ENCODE data around the gene MAN1A2. TPM values are rescaled to one million over a fixed set of nuclear protein-coding genes. Genes with fewer than 3 reads are reported as not detected.

Gene MAN1A2
- total RNA-seq, 6 experiments from 2014 or later, result 38.0 to 45.1 (median 40.7) TPM

DNA sequence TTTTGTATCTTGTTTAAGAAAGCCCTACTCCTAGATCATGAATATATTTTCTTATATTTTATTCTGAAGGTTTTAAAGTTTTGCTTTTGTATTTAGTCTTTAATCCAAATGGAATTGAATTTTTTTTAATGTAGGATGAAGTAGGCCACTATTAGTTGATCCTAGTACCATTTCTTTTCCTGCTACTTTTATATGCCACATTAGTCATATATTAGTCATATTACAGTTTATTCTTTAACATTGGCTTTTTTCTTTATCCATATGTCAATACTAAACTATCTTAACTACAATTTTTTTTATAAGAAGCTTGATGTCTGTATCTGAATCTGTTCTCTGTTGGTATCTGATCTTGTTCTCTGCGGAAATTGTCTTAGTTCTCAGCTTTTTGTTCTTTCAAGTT, 48.8 kb downstream of the MAN1A2 start:
- Mint-ChIP-seq H3K4me1 (ENCODE audit: low read depth) (peaks cover 20% of the 10 kb centered on the region), H3K36me3 (ENCODE audit: low read depth) (peaks cover 18% of the 10 kb centered on the region; the same call in 1 of the 2 replicates), H3K4me3 (no peak overlapping the region), H3K27me3 (ENCODE audit: insufficient read depth) (no peaks in the 10 kb centered on the region), H3K9me3 (no peaks in the 10 kb centered on the region), H3K27ac (0 out of 2 replicates have a peak overlapping the region, but pooled peaks have one; percentile 1)
- TF ChIP-seq, protein P1, sequence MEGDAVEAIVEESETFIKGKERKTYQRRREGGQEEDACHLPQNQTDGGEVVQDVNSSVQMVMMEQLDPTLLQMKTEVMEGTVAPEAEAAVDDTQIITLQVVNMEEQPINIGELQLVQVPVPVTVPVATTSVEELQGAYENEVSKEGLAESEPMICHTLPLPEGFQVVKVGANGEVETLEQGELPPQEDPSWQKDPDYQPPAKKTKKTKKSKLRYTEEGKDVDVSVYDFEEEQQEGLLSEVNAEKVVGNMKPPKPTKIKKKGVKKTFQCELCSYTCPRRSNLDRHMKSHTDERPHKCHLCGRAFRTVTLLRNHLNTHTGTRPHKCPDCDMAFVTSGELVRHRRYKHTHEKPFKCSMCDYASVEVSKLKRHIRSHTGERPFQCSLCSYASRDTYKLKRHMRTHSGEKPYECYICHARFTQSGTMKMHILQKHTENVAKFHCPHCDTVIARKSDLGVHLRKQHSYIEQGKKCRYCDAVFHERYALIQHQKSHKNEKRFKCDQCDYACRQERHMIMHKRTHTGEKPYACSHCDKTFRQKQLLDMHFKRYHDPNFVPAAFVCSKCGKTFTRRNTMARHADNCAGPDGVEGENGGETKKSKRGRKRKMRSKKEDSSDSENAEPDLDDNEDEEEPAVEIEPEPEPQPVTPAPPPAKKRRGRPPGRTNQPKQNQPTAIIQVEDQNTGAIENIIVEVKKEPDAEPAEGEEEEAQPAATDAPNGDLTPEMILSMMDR (IDR thresholded peaks at IDR 0.05), result no peak
- no peak for DNase-seq

GRCh38 chr1:117416546-117417125, 49.4 kb downstream of the MAN1A2 start:
- H3K4me3 Mint-ChIP-seq, result no peak overlapping the region
- DNase-seq, result no peak
- peaks cover 20% of the 10 kb centered on the region for H3K4me1 Mint-ChIP-seq (ENCODE audit: low read depth)
- TF ChIP-seq, protein P1 (IDR thresholded peaks at IDR 0.05), result no peak
- peaks cover 18% of the 10 kb centered on the region; the same call in 1 of the 2 replicates for H3K36me3 Mint-ChIP-seq (ENCODE audit: low read depth)
- no peaks in the 10 kb centered on the region for H3K27me3 Mint-ChIP-seq (ENCODE audit: insufficient read depth)
- 0 out of 2 replicates have a peak overlapping the region, but pooled peaks have one; percentile 1 for H3K27ac Mint-ChIP-seq
- H3K9me3 Mint-ChIP-seq, result no peaks in the 10 kb centered on the region

GRCh38 chr1:117425050-117425734, 57.9 kb downstream of the MAN1A2 start:
- Mint-ChIP-seq H3K27ac (no peak overlapping the region), H3K27me3 (ENCODE audit: insufficient read depth) (no peaks in the 10 kb centered on the region; the same call in none of the 2 replicates), H3K36me3 (ENCODE audit: low read depth) (peaks cover 40% of the 10 kb centered on the region), H3K4me1 (ENCODE audit: low read depth) (no peaks in the 10 kb centered on the region), H3K9me3 (peaks cover 30% of the 10 kb centered on the region), H3K4me3 (no peak overlapping the region)
- TF ChIP-seq, protein P1 (IDR thresholded peaks at IDR 0.05), result no peak
- no peak for DNase-seq

GRCh38 chr1:117427297-117427696, 60.0 kb downstream of the MAN1A2 start:
- no peaks in the 10 kb centered on the region for H3K4me1 Mint-ChIP-seq (ENCODE audit: low read depth)
- H3K27ac Mint-ChIP-seq, result no peak overlapping the region
- TF ChIP-seq, protein P1 (IDR thresholded peaks at IDR 0.05), result no peak
- H3K4me3 Mint-ChIP-seq, result no peak overlapping the region
- H3K36me3 Mint-ChIP-seq (ENCODE audit: low read depth), result peaks cover 37% of the 10 kb centered on the region
- peaks cover 30% of the 10 kb centered on the region for H3K9me3 Mint-ChIP-seq
- DNase-seq, result no peak
- no peaks in the 10 kb centered on the region; the same call in none of the 2 replicates for H3K27me3 Mint-ChIP-seq (ENCODE audit: insufficient read depth)

- H3K4me1 Mint-ChIP-seq (ENCODE audit: low read depth), result no peaks in the 10 kb centered on the region
- TF ChIP-seq, protein P1 (IDR thresholded peaks at IDR 0.05), result no peak
- no peaks in the 10 kb centered on the region for H3K9me3 Mint-ChIP-seq
- H3K4me3 Mint-ChIP-seq, result no peak overlapping the region
- no peak overlapping the region for H3K27ac Mint-ChIP-seq
- no peak for DNase-seq
- no peaks in the 10 kb centered on the region for H3K27me3 Mint-ChIP-seq (ENCODE audit: insufficient read depth)
- H3K36me3 Mint-ChIP-seq (ENCODE audit: low read depth), result no peaks in the 10 kb centered on the region
Observed at GRCh38 chr1:117433943-117434342, 66.7 kb downstream of the MAN1A2 start.
